ENCODE measurements around the gene AAK1. TPM values are rescaled to one million over a fixed set of nuclear protein-coding genes. Genes with fewer than 3 reads are reported as not detected.

AAK1 gene
- total RNA-seq, 2 experiments from 2014 or later = 119 to 121 TPM

- Mint-ChIP-seq H3K27ac (no peak overlapping the region), H3K4me3 (no peak overlapping the region), H3K27me3 (no peaks in the 10 kb centered on the region), H3K4me1 (peaks cover 19% of the 10 kb centered on the region), H3K9me3 (no peaks in the 10 kb centered on the region), H3K36me3 (ENCODE audit: low read depth) (peaks cover 89% of the 10 kb centered on the region)
- ChIA-PET POLR2A (interaction anchor here (0.6 kb wide), 1 partner anchor 31 kb away, joined by 3 read pairs; no protein-coding TSS in a partner anchor), CTCF (interaction anchor here (2.1 kb wide), 1 partner anchor 11 kb away, joined by 6 read pairs; no protein-coding TSS in a partner anchor)
- no peak for DNase-seq
Observed at GRCh38 chr2:69535817-69536241, 107.7 kb downstream of the AAK1 start.

- Mint-ChIP-seq H3K4me3 (no peak overlapping the region), H3K27ac (no peak overlapping the region), H3K27me3 (no peaks in the 10 kb centered on the region), H3K4me1 (peaks cover 8% of the 10 kb centered on the region), H3K9me3 (no peaks in the 10 kb centered on the region), H3K36me3 (ENCODE audit: low read depth) (peaks cover 83% of the 10 kb centered on the region)
- no peak for DNase-seq
- CTCF ChIA-PET = no interaction called here
- POLR2A ChIA-PET = no interaction called here
Observed at GRCh38 chr2:69531186-69531585, 112.4 kb downstream of the AAK1 start.

GRCh38 chr2:69529480-69529879 lies 114.1 kb downstream of the AAK1 start:
- no peaks in the 10 kb centered on the region for H3K4me1 Mint-ChIP-seq
- H3K27me3 Mint-ChIP-seq = no peaks in the 10 kb centered on the region
- ChIA-PET CTCF (no interaction called here), POLR2A (no interaction called here)
- H3K4me3 Mint-ChIP-seq = no peak overlapping the region
- no peak for DNase-seq
- no peak overlapping the region for H3K27ac Mint-ChIP-seq
- peaks cover 81% of the 10 kb centered on the region for H3K36me3 Mint-ChIP-seq (ENCODE audit: low read depth)
- H3K9me3 Mint-ChIP-seq = no peaks in the 10 kb centered on the region

GRCh38 chr2:69525261-69525660 lies 118.3 kb downstream of the AAK1 start:
- Mint-ChIP-seq H3K4me1 (no peaks in the 10 kb centered on the region), H3K27me3 (no peaks in the 10 kb centered on the region), H3K4me3 (no peak overlapping the region), H3K9me3 (no peaks in the 10 kb centered on the region), H3K36me3 (ENCODE audit: low read depth) (peaks cover 67% of the 10 kb centered on the region), H3K27ac (no peak overlapping the region)
- no peak for DNase-seq
- CTCF ChIA-PET = interaction anchor here (0.6 to 2.3 kb wide), 3 partner anchors 9 to 121 kb away, joined by 4 to 7 read pairs (median 6); no protein-coding TSS in a partner anchor
- POLR2A ChIA-PET = interaction anchor here (0.6 kb wide), 1 partner anchor 191 kb away, joined by 3 read pairs; no protein-coding TSS in a partner anchor

- DNase-seq = no peak
- peaks cover 65% of the 10 kb centered on the region for H3K36me3 Mint-ChIP-seq (ENCODE audit: low read depth)
- H3K27ac Mint-ChIP-seq = no peak overlapping the region
- ChIA-PET POLR2A (interaction anchor here (0.6 kb wide), 1 partner anchor 192 kb away, joined by 3 read pairs; no protein-coding TSS in a partner anchor), CTCF (interaction anchor here (0.6 to 2.3 kb wide), 4 partner anchors 10 to 121 kb away, joined by 3 to 7 read pairs (median 5); no protein-coding TSS in a partner anchor)
- H3K9me3 Mint-ChIP-seq = no peaks in the 10 kb centered on the region
- no peaks in the 10 kb centered on the region for H3K27me3 Mint-ChIP-seq
- no peak overlapping the region for H3K4me3 Mint-ChIP-seq
- no peaks in the 10 kb centered on the region for H3K4me1 Mint-ChIP-seq
Observed at GRCh38 chr2:69524799-69525198, 118.7 kb downstream of the AAK1 start.

GRCh38 chr2:69521747-69522146 lies 121.8 kb downstream of the AAK1 start:
- no peaks in the 10 kb centered on the region for H3K27me3 Mint-ChIP-seq
- H3K4me3 Mint-ChIP-seq = no peak overlapping the region
- ChIA-PET CTCF (no interaction called here), POLR2A (no interaction called here)
- DNase-seq = no peak
- no peaks in the 10 kb centered on the region for H3K9me3 Mint-ChIP-seq
- H3K27ac Mint-ChIP-seq = no peak overlapping the region
- H3K36me3 Mint-ChIP-seq (ENCODE audit: low read depth) = peaks cover 70% of the 10 kb centered on the region
- peaks cover 4% of the 10 kb centered on the region for H3K4me1 Mint-ChIP-seq

GRCh38 chr2:69518841-69519240 lies 124.7 kb downstream of the AAK1 start:
- no peak for DNase-seq
- peaks cover 4% of the 10 kb centered on the region for H3K4me1 Mint-ChIP-seq
- H3K27me3 Mint-ChIP-seq = no peaks in the 10 kb centered on the region
- H3K9me3 Mint-ChIP-seq = no peaks in the 10 kb centered on the region
- peaks cover 70% of the 10 kb centered on the region for H3K36me3 Mint-ChIP-seq (ENCODE audit: low read depth)
- H3K4me3 Mint-ChIP-seq = no peak overlapping the region
- CTCF ChIA-PET = interaction anchor here (1.2 kb wide), 1 partner anchor 35 kb away, joined by 3 read pairs; no protein-coding TSS in a partner anchor
- POLR2A ChIA-PET = no interaction called here
- peak overlapping the region; percentile 65 for H3K27ac Mint-ChIP-seq

GRCh38 chr2:69517410-69517809 lies 126.1 kb downstream of the AAK1 start:
- Mint-ChIP-seq H3K27me3 (no peaks in the 10 kb centered on the region), H3K4me3 (no peak overlapping the region), H3K4me1 (peaks cover 4% of the 10 kb centered on the region), H3K9me3 (no peaks in the 10 kb centered on the region), H3K27ac (no peak overlapping the region), H3K36me3 (ENCODE audit: low read depth) (peaks cover 75% of the 10 kb centered on the region)
- CTCF ChIA-PET = interaction anchor here (0.7 to 1.0 kb wide), 2 partner anchors 25 to 35 kb away, joined by 3 to 5 read pairs; no protein-coding TSS in a partner anchor
- no peak for DNase-seq
- POLR2A ChIA-PET = no interaction called here

GRCh38 chr2:69514819-69515218 lies 128.7 kb downstream of the AAK1 start:
- Mint-ChIP-seq H3K9me3 (peaks cover 5% of the 10 kb centered on the region), H3K27me3 (no peaks in the 10 kb centered on the region), H3K4me3 (no peak overlapping the region), H3K4me1 (peaks cover 4% of the 10 kb centered on the region), H3K36me3 (ENCODE audit: low read depth) (peaks cover 79% of the 10 kb centered on the region), H3K27ac (no peak overlapping the region)
- no peak for DNase-seq
- ChIA-PET CTCF (interaction anchor here (0.9 kb wide), 1 partner anchor 51 kb away, joined by 4 read pairs; no protein-coding TSS in a partner anchor), POLR2A (no interaction called here)

- POLR2A ChIA-PET = no interaction called here
- no peaks in the 10 kb centered on the region for H3K27me3 Mint-ChIP-seq
Observed at GRCh38 chr2:69514406-69514805, 129.1 kb downstream of the AAK1 start.

GRCh38 chr2:69512446-69512845 lies 131.1 kb downstream of the AAK1 start:
- H3K9me3 Mint-ChIP-seq = peaks cover 5% of the 10 kb centered on the region
- H3K36me3 Mint-ChIP-seq (ENCODE audit: low read depth) = peaks cover 83% of the 10 kb centered on the region
- ChIA-PET POLR2A (no interaction called here), CTCF (no interaction called here)
- DNase-seq = no peak
- H3K4me3 Mint-ChIP-seq = no peak overlapping the region
- H3K4me1 Mint-ChIP-seq = peaks cover 6% of the 10 kb centered on the region
- H3K27me3 Mint-ChIP-seq = no peaks in the 10 kb centered on the region
- H3K27ac Mint-ChIP-seq = no peak overlapping the region

More at GRCh38 chr2:69514406-69514805, 129.1 kb downstream of the AAK1 start:
- Mint-ChIP-seq H3K27ac (no peak overlapping the region), H3K4me1 (peaks cover 4% of the 10 kb centered on the region), H3K36me3 (ENCODE audit: low read depth) (peaks cover 79% of the 10 kb centered on the region), H3K9me3 (peaks cover 5% of the 10 kb centered on the region), H3K4me3 (no peak overlapping the region)
- CTCF ChIA-PET = no interaction called here
- no peak for DNase-seq

GRCh38 chr2:69510204-69510603 lies 133.3 kb downstream of the AAK1 start:
- H3K27ac Mint-ChIP-seq = no peak overlapping the region
- H3K9me3 Mint-ChIP-seq = peaks cover 5% of the 10 kb centered on the region
- CTCF ChIA-PET = interaction anchor here (0.7 to 1.3 kb wide), 2 partner anchors 304 to 748 kb away, joined by 3 to 4 read pairs; partner anchors contain the start of gene PCYOX1
- POLR2A ChIA-PET = no interaction called here
- H3K4me3 Mint-ChIP-seq = no peak overlapping the region
- H3K4me1 Mint-ChIP-seq = peaks cover 6% of the 10 kb centered on the region
- H3K36me3 Mint-ChIP-seq (ENCODE audit: low read depth) = peaks cover 90% of the 10 kb centered on the region
- no peak for DNase-seq
- no peaks in the 10 kb centered on the region for H3K27me3 Mint-ChIP-seq

- ChIA-PET CTCF (interaction anchor here (1.3 kb wide), 1 partner anchor 748 kb away, joined by 3 read pairs; the partner anchor contains the start of gene PCYOX1), POLR2A (no interaction called here)
- no peak for DNase-seq
- H3K27ac Mint-ChIP-seq = no peak overlapping the region
- H3K27me3 Mint-ChIP-seq = no peaks in the 10 kb centered on the region
- H3K36me3 Mint-ChIP-seq (ENCODE audit: low read depth) = peaks cover 87% of the 10 kb centered on the region
- H3K4me1 Mint-ChIP-seq = peaks cover 6% of the 10 kb centered on the region
- H3K4me3 Mint-ChIP-seq = no peak overlapping the region
- peaks cover 5% of the 10 kb centered on the region for H3K9me3 Mint-ChIP-seq
Observed at GRCh38 chr2:69509750-69510140, 133.8 kb downstream of the AAK1 start.

All from activated CD4-positive, alpha-beta T cell treated with anti-CD3 and anti-CD28 coated beads, Interleukin-2, amount 10 ng/mL, durations not matched to agents 7 days and 5 days (primary cell).